GM12801 (cell line): ENCODE measurements around the gene PLA2G2E.

ENCODE experiments used
- CTCF ChIP-seq: IDR thresholded peaks from one replicate; pipeline ENCODE4 v1.5.1; 2011; ENCODE audit warnings: control low read depth; ENCODE audit not compliant: insufficient read length; ENCODE audit errors: extremely low read depth

PLA2G2E gene

GRCh38 chr1:19882111-19883071 is 41.0 kb downstream of the PLA2G2E start, which contains the start of gene OTUD3:
OTUD3 (plus strand) TSS chr1:19882395; CDS start chr1:19882514, 119 bp downstream.
- no peak for TF ChIP-seq CTCF

DNA sequence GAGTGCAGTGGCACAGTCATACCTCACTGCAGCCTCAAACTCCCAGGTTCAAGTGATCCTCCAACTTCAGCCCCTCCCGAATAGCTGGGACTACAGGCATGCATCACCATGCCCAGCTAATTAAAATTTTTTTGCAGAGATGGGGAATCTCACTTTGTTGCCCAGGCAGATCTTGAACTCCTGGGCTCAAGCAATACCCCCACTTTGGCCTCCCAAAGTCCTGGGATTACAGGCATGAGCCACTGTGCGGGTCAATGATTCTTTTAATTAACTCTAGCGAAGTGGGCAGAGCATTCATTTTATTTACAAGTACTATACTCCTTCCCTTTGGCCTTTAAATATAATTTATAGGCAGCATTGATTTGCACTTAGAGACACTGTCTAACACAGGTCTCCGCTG is 43.8 kb downstream of the PLA2G2E start:
- no peak for TF ChIP-seq CTCF

DNA sequence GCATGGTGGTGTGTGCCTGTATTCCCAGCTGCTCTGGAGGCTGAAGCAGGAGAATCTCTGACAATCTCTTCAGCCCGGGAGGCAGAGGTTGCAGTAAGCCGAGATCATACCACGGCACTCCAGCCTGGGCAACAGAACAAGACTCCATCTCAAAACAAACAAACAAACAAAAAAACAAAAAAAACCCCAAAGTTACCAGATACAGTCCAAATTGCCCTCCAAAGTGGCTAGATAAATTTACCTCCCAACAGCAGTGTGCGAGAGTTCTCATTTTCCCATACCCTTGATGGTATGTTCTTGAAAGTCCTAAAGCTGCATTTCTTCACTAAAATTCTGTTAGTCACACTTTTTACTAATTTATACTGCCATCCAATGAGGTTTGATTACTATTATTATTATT is 44.2 kb downstream of the PLA2G2E start:
- TF ChIP-seq CTCF, result no peak

- no peak for TF ChIP-seq CTCF
These were observed 44.8 kb downstream of the PLA2G2E start for GRCh38 chr1:19878637-19878985.

GRCh38 chr1:19877821-19878636 is 45.4 kb downstream of the PLA2G2E start:
- no peak for TF ChIP-seq CTCF

GRCh38 chr1:19877181-19877750 is 46.2 kb downstream of the PLA2G2E start:
- no peak for TF ChIP-seq CTCF

DNA sequence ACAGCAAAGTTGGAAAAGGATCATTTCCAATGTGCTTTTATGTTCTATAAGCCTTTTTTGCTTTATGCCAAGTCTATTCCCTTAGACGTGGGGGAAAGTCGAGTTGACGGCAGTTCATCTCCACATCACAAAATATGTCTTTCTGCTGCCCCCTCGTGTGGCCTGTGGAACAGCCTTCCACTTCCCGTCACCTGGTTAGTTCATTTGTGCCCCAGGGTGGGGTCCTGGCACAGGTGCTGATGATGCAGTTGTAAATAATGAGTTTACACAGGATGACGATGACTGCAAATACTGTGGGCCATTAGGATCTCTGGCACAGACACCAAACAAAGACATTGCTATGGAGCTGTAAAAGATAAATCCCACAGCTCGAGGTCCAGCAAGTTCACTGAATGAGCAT is 51.2 kb downstream of the PLA2G2E start:
- no peak for TF ChIP-seq CTCF
